ENCODE results near the gene IFITM1. TPM values are rescaled to one million over a fixed set of nuclear protein-coding genes. Genes with fewer than 3 reads are reported as not detected.

Gene IFITM1
- total RNA-seq, 2 experiments from 2014 or later = 296 to 304 TPM

- H3K27me3 Mint-ChIP-seq = peaks cover 6% of the 10 kb centered on the region
- DNase-seq = peak; percentile 87
- peak overlapping the region; percentile 42 for H3K4me3 Mint-ChIP-seq
- no peaks in the 10 kb centered on the region for H3K9me3 Mint-ChIP-seq
- peaks cover 13% of the 10 kb centered on the region for H3K36me3 Mint-ChIP-seq (ENCODE audit: low read depth)
- ChIA-PET CTCF (interaction anchor here (4.6 kb wide), 1 partner anchor 47 kb away, joined by 21 read pairs; no protein-coding TSS in a partner anchor), POLR2A (interaction anchor here (0.6 to 1.6 kb wide), 7 partner anchors 8 to 119 kb away, joined by 3 to 6 read pairs (median 4); no protein-coding TSS in a partner anchor)
- peaks cover 38% of the 10 kb centered on the region for H3K4me1 Mint-ChIP-seq (ENCODE audit: low read depth)
- peak overlapping the region; percentile 84 for H3K27ac Mint-ChIP-seq
- intact Hi-C loops (cut with micrococcal nuclease) = no loop called here
- ATAC-seq = peak; percentile 57
- no peak for TF ChIP-seq CTCF (IDR thresholded peaks at IDR 0.05)
These were observed 16.0 kb upstream of the IFITM1 start for GRCh38 chr11:297586-298405.

GRCh38 chr11:298406-299065 is 15.3 kb upstream of the IFITM1 start:
- Mint-ChIP-seq H3K4me3 (no peak overlapping the region), H3K4me1 (ENCODE audit: low read depth) (peaks cover 43% of the 10 kb centered on the region), H3K36me3 (ENCODE audit: low read depth) (peaks cover 10% of the 10 kb centered on the region), H3K27ac (peak overlapping the region; percentile 84), H3K27me3 (peaks cover 6% of the 10 kb centered on the region), H3K9me3 (no peaks in the 10 kb centered on the region)
- ATAC-seq = no peak
- ChIA-PET CTCF (interaction anchor here (1.5 to 4.6 kb wide), 3 partner anchors 11 to 65 kb away, joined by 4 to 21 read pairs (median 10); no protein-coding TSS in a partner anchor), POLR2A (interaction anchor here (0.6 to 1.6 kb wide), 11 partner anchors 9 to 215 kb away, joined by 3 to 6 read pairs (median 4); partner anchors contain the start of gene IFITM2)
- intact Hi-C loops (cut with micrococcal nuclease) = no loop called here
- TF ChIP-seq CTCF (IDR thresholded peaks at IDR 0.05) = no peak
- peak; percentile 28 for DNase-seq

- ATAC-seq (no peak), DNase-seq (peak; percentile 22)
- Mint-ChIP-seq H3K36me3 (ENCODE audit: low read depth) (peaks cover 6% of the 10 kb centered on the region), H3K27ac (peak within 1 kb of the TSS; percentile 84), H3K4me1 (ENCODE audit: low read depth) (peaks cover 46% of the 10 kb centered on the region), H3K9me3 (no peaks in the 10 kb centered on the region), H3K4me3 (no peak within 1 kb of the TSS), H3K27me3 (peaks cover 6% of the 10 kb centered on the region)
- ChIA-PET CTCF (interaction anchor here (1.5 to 4.6 kb wide), 3 partner anchors 10 to 64 kb away, joined by 4 to 21 read pairs (median 10); no protein-coding TSS in a partner anchor), POLR2A (interaction anchor here (0.6 to 2.6 kb wide), 11 partner anchors 8 to 214 kb away, joined by 3 to 28 read pairs (median 4); partner anchors contain the start of genes IFITM2, NLRP6 and PGGHG)
- intact Hi-C loops (cut with micrococcal nuclease) = no loop called here
- no peak for TF ChIP-seq CTCF (IDR thresholded peaks at IDR 0.05)
These were observed 14.6 kb upstream of the IFITM1 start, which contains the start of gene IFITM5 for GRCh38 chr11:299081-299891. IFITM5 (minus strand) TSS chr11:299526; CDS start chr11:299490, 36 bp downstream.

GRCh38 chr11:299951-300735 is 13.7 kb upstream of the IFITM1 start:
- peaks cover 6% of the 10 kb centered on the region for H3K27me3 Mint-ChIP-seq
- DNase-seq = peak; percentile 68

More at GRCh38 chr11:299951-300735, 13.7 kb upstream of the IFITM1 start:
- Mint-ChIP-seq H3K36me3 (ENCODE audit: low read depth) (no peaks in the 10 kb centered on the region), H3K27ac (no peak overlapping the region), H3K4me1 (ENCODE audit: low read depth) (peaks cover 49% of the 10 kb centered on the region), H3K4me3 (no peak overlapping the region), H3K9me3 (no peaks in the 10 kb centered on the region)
- intact Hi-C loops (cut with micrococcal nuclease) = no loop called here
- ATAC-seq = peak; percentile 14
- no peak for TF ChIP-seq CTCF (IDR thresholded peaks at IDR 0.05)
- ChIA-PET CTCF (interaction anchor here (1.0 to 4.6 kb wide), 4 partner anchors 9 to 63 kb away, joined by 3 to 21 read pairs (median 7); no protein-coding TSS in a partner anchor), POLR2A (interaction anchor here (0.9 to 2.6 kb wide), 6 partner anchors 9 to 42 kb away, joined by 3 to 28 read pairs (median 4); partner anchors contain the start of gene PGGHG)
